Hematopoietic multipotent progenitor cell (in vitro differentiated cells): ENCODE measurements around the gene MYEOV. TPM values are rescaled to one million over a fixed set of nuclear protein-coding genes. Genes with fewer than 3 reads are reported as not detected.

ENCODE experiments used
- DNase-seq, 3 donors: peaks; one replicate each; pipeline ENCODE4 v3.0.0-alpha.2; 2011 to 2015; ENCODE audit warnings: low read depth in 2 of 3, low spot score in 2 of 3
- total RNA-seq: library from RNA; depleted of rRNA; stranded (reverse); fragments of >200 nt; gene quantifications from one replicate; pipeline ENCODE4 v1.2.3, GENCODE V29; 2012

The MYEOV gene
- total RNA-seq, 1 donor, result not detected

- no peak for DNase-seq
Observed at GRCh38 chr11:69265210-69265609, 28.7 kb upstream of the MYEOV start.

GRCh38 chr11:69265911-69266510 lies 27.9 kb upstream of the MYEOV start:
- no peak for DNase-seq

GRCh38 chr11:69267395-69267805 lies 26.6 kb upstream of the MYEOV start:
- DNase-seq, result no peak

GRCh38 chr11:69268911-69269310 lies 25.0 kb upstream of the MYEOV start:
- DNase-seq, result no peak

- DNase-seq, result no peak
Observed at GRCh38 chr11:69269388-69269787, 24.6 kb upstream of the MYEOV start.

- DNase-seq, result no peak
Observed at GRCh38 chr11:69269926-69270697, 23.8 kb upstream of the MYEOV start.

- no peak for DNase-seq
Observed at GRCh38 chr11:69270941-69271340, 23.0 kb upstream of the MYEOV start.

- DNase-seq, result no peak
Observed at GRCh38 chr11:69272055-69272454, 21.9 kb upstream of the MYEOV start.

GRCh38 chr11:69272831-69273485 lies 21.0 kb upstream of the MYEOV start:
- DNase-seq, result no peak

- no peak for DNase-seq
Observed at GRCh38 chr11:69273571-69273970, 20.4 kb upstream of the MYEOV start.

GRCh38 chr11:69274531-69275016 lies 19.4 kb upstream of the MYEOV start:
- no peak for DNase-seq

GRCh38 chr11:69275178-69275577 lies 18.8 kb upstream of the MYEOV start:
- no peak for DNase-seq

- no peak for DNase-seq
Observed at GRCh38 chr11:69276165-69276564, 17.8 kb upstream of the MYEOV start.

GRCh38 chr11:69277074-69277809 lies 16.7 kb upstream of the MYEOV start:
- DNase-seq, result no peak

GRCh38 chr11:69278091-69278867 lies 15.7 kb upstream of the MYEOV start:
- no peak for DNase-seq

GRCh38 chr11:69280451-69280850 lies 13.5 kb upstream of the MYEOV start:
- no peak for DNase-seq

- no peak for DNase-seq
Observed at GRCh38 chr11:69280994-69281393, 13.0 kb upstream of the MYEOV start.

GRCh38 chr11:69283446-69283845 lies 10.5 kb upstream of the MYEOV start:
- DNase-seq, result no peak

GRCh38 chr11:69284081-69284511 lies 9.9 kb upstream of the MYEOV start:
- no peak for DNase-seq

GRCh38 chr11:69285091-69285490 lies 8.9 kb upstream of the MYEOV start:
- DNase-seq, result no peak
